Measurements from ENCODE around the gene MROH8. TPM values are rescaled to one million over a fixed set of nuclear protein-coding genes. Genes with fewer than 3 reads are reported as not detected.

MROH8 gene
- total RNA-seq, 1 experiment from 2014 or later, result 3.3 TPM

GRCh38 chr20:37165031-37165430 is 14.3 kb downstream of the MROH8 start:
- POLR2A ChIA-PET (ENCODE audit: unreplicated experiment), result no interaction called here
- Histone ChIP-seq H3K9me2 (ENCODE audit: insufficient read depth) (no peaks in the 10 kb centered on the region), H3K4me2 (no peak overlapping the region), H2AFZ (no peak overlapping the region), H3F3A (ENCODE audit: insufficient read depth, low read depth) (no peaks in the 10 kb centered on the region), H3K4me1 (replicated peaks; ENCODE audit: insufficient read depth) (no peaks in the 10 kb centered on the region), H3K36me3 (ENCODE audit: low read depth) (no peaks in the 10 kb centered on the region), H4K20me1 (ENCODE audit: insufficient read depth) (no peaks in the 10 kb centered on the region), H3K79me2 (ENCODE audit: low read depth) (no peaks in the 10 kb centered on the region), H3K27ac (no peak overlapping the region), H3K4me3 (no peak overlapping the region), H3K27me3 (ENCODE audit: insufficient read depth, low read depth) (0 out of 2 replicates have a peak, but pooled peaks cover 6% of the 10 kb centered on the region), H3K9me3 (ENCODE audit: insufficient read depth, low read depth) (no peaks in the 10 kb centered on the region)
- no TSS peak for BruUV-seq (replicated peaks)
- CTCF ChIA-PET, result no interaction called here
- TF ChIP-seq EZH2 (IDR thresholded peaks at IDR 0.05; ENCODE audit: low read depth), result no peak
- no peak for TF ChIP-seq CTCF (conservative IDR thresholded peaks at IDR 0.05)
- DNase-seq, result no peak
- intact Hi-C loops (cut with micrococcal nuclease; ENCODE audit: unreplicated experiment), result no loop called here

GRCh38 chr20:37163832-37164554 is 15.4 kb downstream of the MROH8 start:
- no peak for TF ChIP-seq EZH2 (IDR thresholded peaks at IDR 0.05; ENCODE audit: low read depth)
- no peak for TF ChIP-seq CTCF (conservative IDR thresholded peaks at IDR 0.05)
- Histone ChIP-seq H3F3A (ENCODE audit: insufficient read depth, low read depth) (no peaks in the 10 kb centered on the region), H4K20me1 (ENCODE audit: insufficient read depth) (no peaks in the 10 kb centered on the region), H3K9me2 (ENCODE audit: insufficient read depth) (no peaks in the 10 kb centered on the region), H3K27me3 (ENCODE audit: insufficient read depth, low read depth) (0 out of 2 replicates have a peak, but pooled peaks cover 6% of the 10 kb centered on the region), H3K9me3 (ENCODE audit: insufficient read depth, low read depth) (no peaks in the 10 kb centered on the region), H3K4me3 (no peak overlapping the region), H2AFZ (no peak overlapping the region), H3K4me2 (no peak overlapping the region), H3K4me1 (replicated peaks; ENCODE audit: insufficient read depth) (no peaks in the 10 kb centered on the region), H3K27ac (no peak overlapping the region), H3K79me2 (ENCODE audit: low read depth) (no peaks in the 10 kb centered on the region), H3K36me3 (ENCODE audit: low read depth) (no peaks in the 10 kb centered on the region)
- POLR2A ChIA-PET (ENCODE audit: unreplicated experiment), result no interaction called here
- DNase-seq, result no peak
- CTCF ChIA-PET, result no interaction called here
- BruUV-seq (replicated peaks), result no TSS peak
- intact Hi-C loops (cut with micrococcal nuclease; ENCODE audit: unreplicated experiment), result no loop called here

GRCh38 chr20:37162646-37163045 is 16.7 kb downstream of the MROH8 start:
- ChIA-PET POLR2A (ENCODE audit: unreplicated experiment) (interaction anchor here (0.5 kb wide), 1 partner anchor 16 kb away, joined by 3 read pairs; the partner anchor contains the start of genes MROH8 and RPN2), CTCF (no interaction called here)
- Histone ChIP-seq H2AFZ (no peak overlapping the region), H3K9me2 (ENCODE audit: insufficient read depth) (no peaks in the 10 kb centered on the region), H3K36me3 (ENCODE audit: low read depth) (no peaks in the 10 kb centered on the region), H3K4me3 (no peak overlapping the region), H3K4me1 (replicated peaks; ENCODE audit: insufficient read depth) (no peaks in the 10 kb centered on the region), H3K27me3 (ENCODE audit: insufficient read depth, low read depth) (0 out of 2 replicates have a peak, but pooled peaks cover 6% of the 10 kb centered on the region), H3K4me2 (no peak overlapping the region), H3K9me3 (ENCODE audit: insufficient read depth, low read depth) (no peaks in the 10 kb centered on the region), H4K20me1 (ENCODE audit: insufficient read depth) (no peaks in the 10 kb centered on the region), H3K27ac (no peak overlapping the region), H3K79me2 (ENCODE audit: low read depth) (no peaks in the 10 kb centered on the region), H3F3A (ENCODE audit: insufficient read depth, low read depth) (no peaks in the 10 kb centered on the region)
- DNase-seq, result no peak
- TF ChIP-seq EZH2 (IDR thresholded peaks at IDR 0.05; ENCODE audit: low read depth) (no peak), CTCF (conservative IDR thresholded peaks at IDR 0.05) (no peak)
- BruUV-seq (replicated peaks), result no TSS peak
- intact Hi-C loops (cut with micrococcal nuclease; ENCODE audit: unreplicated experiment), result no loop called here
